HL-60 (cell line): Measurements from ENCODE around the gene WDFY4.

Source experiments
- DNase-seq, 2 experiments: peaks; one replicate each; pipeline ENCODE4 v3.0.0-alpha.2; 2010 to 2020; ENCODE audit warnings: low read depth in 1 of 2, low spot score in 1 of 2
- H3K27ac ChIP-seq: fragments of 250-450 bp; sonication (Bioruptor Pico); replicated peaks from 2 replicates; pipeline ENCODE4 v1.5.1; 2020; ENCODE audit warnings: mild to moderate bottlenecking, moderate library complexity
- H3K27me3 ChIP-seq: fragments of 250-450 bp; sonication (Bioruptor Pico); 2 replicates; pipeline ENCODE4 v1.5.1; 2021; ENCODE audit warnings: mild to moderate bottlenecking, moderate library complexity; ENCODE audit not compliant: insufficient read depth, poor library complexity, severe bottlenecking
- H3K4me3 ChIP-seq: replicated peaks from 2 replicates; pipeline ENCODE4 v1.5.1; 2011; ENCODE audit warnings: mild to moderate bottlenecking, control low read depth, low read length; ENCODE audit not compliant: insufficient read depth
- CTCF ChIP-seq: IDR thresholded peaks from one replicate; pipeline ENCODE4 v1.5.1; 2011; ENCODE audit warnings: low read length, control low read depth, inconsistent platforms; ENCODE audit not compliant: insufficient read depth
- GABPA ChIP-seq: IDR thresholded peaks from 2 replicates; pipeline ENCODE4 v1.6.1; 2012; ENCODE audit warnings: low read depth
- POLR2AphosphoS5 ChIP-seq: IDR thresholded peaks from 2 replicates; pipeline ENCODE4 v1.6.1; 2012; ENCODE audit warnings: low read depth
- REST ChIP-seq: IDR thresholded peaks from 2 replicates; pipeline ENCODE4 v1.6.1; 2012; ENCODE audit warnings: low read depth; ENCODE audit not compliant: insufficient replicate concordance
- SPI1 ChIP-seq: IDR thresholded peaks from 2 replicates; pipeline ENCODE4 v1.6.1; 2012; ENCODE audit warnings: low read depth, mild to moderate bottlenecking, borderline replicate concordance

WDFY4 gene

GRCh38 chr10:48727866-48728265 lies 43.2 kb downstream of the WDFY4 start:
- H3K27me3 ChIP-seq = no peaks in the 10 kb centered on the region
- no peak overlapping the region for H3K27ac ChIP-seq
- no peak for TF ChIP-seq REST
- no peak for TF ChIP-seq SPI1
- no peak for TF ChIP-seq GABPA
- TF ChIP-seq POLR2AphosphoS5 = no peak
- TF ChIP-seq CTCF = no peak
- DNase-seq = no peak
- no peak overlapping the region for H3K4me3 ChIP-seq

DNA sequence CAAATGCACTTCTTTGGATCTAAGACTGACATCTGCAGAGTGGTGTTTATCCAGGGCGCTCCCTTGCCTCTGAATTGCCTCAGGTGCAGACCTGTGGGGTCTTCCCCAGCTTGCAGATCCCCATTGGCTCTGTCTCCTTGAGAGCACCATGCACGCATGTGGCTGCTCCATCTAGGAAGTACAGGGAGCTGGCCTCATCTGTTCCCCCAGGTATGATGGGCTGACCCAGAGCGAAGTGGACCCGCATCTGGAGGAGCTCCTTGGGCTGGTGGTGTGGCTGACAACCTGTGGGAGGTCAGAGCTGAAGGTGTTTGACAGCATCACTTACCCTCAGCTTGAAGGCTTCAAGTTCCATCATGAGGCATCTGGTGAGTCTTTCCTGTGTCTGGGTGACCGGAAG lies 44.5 kb downstream of the WDFY4 start:
- H3K4me3 ChIP-seq = no peak overlapping the region
- no peaks in the 10 kb centered on the region for H3K27me3 ChIP-seq
- no peak overlapping the region for H3K27ac ChIP-seq
- DNase-seq = no peak
- TF ChIP-seq CTCF (no peak), REST (no peak), GABPA (no peak), SPI1 (no peak), POLR2AphosphoS5 (no peak)

- Histone ChIP-seq H3K27ac (no peak overlapping the region), H3K27me3 (no peaks in the 10 kb centered on the region), H3K4me3 (no peak overlapping the region)
- no peak for DNase-seq
- no peak for TF ChIP-seq CTCF
- no peak for TF ChIP-seq POLR2AphosphoS5
- no peak for TF ChIP-seq REST
- TF ChIP-seq GABPA = no peak
- TF ChIP-seq SPI1 = no peak
These were observed 45.3 kb downstream of the WDFY4 start for GRCh38 chr10:48729941-48730457.
